IPS-18c (cell line): ENCODE results near the gene ZDHHC9.

Experiments used
- H3K4me3 ChIP-seq: 2 replicates; pipeline ENCODE4 v1.7.0; 2013; ENCODE audit warnings: low read depth, mild to moderate bottlenecking, low read length, moderate library complexity; ENCODE audit not compliant: insufficient read depth
- H3K9me3 ChIP-seq: one replicate; pipeline ENCODE4 v1.6.1; 2013; ENCODE audit warnings: mild to moderate bottlenecking, low read length, moderate library complexity; ENCODE audit not compliant: control insufficient read depth, insufficient read depth

The ZDHHC9 gene

DNA sequence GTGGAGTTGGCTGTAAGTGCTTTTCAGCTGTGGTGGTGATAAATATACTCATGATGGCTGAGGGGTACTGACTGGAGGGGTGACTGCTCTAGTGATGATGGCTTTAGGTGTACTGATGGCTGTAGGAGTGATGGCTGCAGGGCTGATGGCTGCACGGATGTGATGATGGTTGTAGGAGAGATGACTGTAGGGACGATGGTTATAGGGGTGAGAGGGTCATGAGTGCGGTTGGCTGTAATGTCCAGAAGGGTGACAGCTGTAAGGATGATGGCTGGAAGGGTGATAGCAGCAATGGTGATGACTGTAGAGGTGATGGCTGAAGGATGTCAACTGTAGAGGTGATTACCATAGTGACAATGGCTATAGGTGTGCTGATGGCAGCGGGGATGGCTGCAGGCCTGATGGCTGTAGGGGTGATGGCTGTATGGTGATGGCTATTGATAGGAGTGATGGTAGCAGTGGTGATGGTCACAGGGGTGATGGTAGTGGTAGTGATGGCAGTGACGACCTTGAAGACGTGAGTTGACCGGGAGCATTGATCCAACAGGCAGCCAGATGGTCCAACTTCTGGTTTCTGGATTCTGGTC, 64.5 kb downstream of the ZDHHC9 start:
- Histone ChIP-seq H3K4me3 (no peak overlapping the region), H3K9me3 (peaks cover 8% of the 10 kb centered on the region)

DNA sequence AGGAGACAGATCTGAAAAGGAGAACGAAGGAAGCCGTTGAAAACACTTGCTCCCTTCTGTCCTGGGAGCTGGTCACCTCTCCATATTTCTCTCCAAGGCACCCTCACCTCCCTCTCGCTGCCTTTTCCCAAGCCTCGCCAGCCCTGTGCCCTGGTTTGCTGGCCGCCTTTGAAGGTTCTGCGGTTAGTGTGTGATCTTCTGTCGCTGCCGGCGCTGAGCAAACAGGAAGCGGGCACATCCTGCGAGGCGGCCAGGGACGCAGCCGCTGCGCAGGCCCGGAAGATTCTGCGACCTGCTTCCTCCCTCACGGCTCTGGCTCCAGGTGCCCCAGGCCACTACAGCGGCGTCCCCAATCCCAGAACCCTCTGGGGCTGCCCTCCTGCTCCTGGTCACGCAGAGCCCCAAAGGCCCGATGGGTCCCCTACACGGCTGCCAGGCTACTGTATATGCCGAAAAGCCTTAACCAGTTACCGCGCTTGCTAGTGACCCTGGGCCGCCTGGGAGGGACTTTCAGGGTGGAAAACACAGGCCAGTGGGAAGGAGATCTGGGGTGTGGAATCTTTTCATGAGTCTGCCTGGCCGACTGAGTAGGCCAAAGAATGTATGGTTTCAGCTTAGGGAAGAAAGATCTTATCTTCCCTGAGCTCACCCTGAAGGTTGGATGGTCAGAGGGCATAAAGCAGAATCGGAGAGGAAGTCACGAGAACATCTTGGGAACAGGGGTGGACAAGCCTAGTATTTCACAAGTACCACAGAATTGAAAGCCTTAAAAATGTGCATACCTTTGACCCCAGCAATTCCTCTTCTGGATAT, 66.3 kb downstream of the ZDHHC9 start:
- Histone ChIP-seq H3K4me3 (no peak overlapping the region), H3K9me3 (peaks cover 3% of the 10 kb centered on the region)

GRCh38 chrX:129773649-129774458, 69.8 kb downstream of the ZDHHC9 start:
- H3K9me3 ChIP-seq = peaks cover 6% of the 10 kb centered on the region
- no peak overlapping the region for H3K4me3 ChIP-seq

- H3K4me3 ChIP-seq = no peak overlapping the region
- H3K9me3 ChIP-seq = peaks cover 6% of the 10 kb centered on the region
These were observed 70.8 kb downstream of the ZDHHC9 start for GRCh38 chrX:129772796-129773431.

- no peak overlapping the region for H3K4me3 ChIP-seq
These were observed 72.3 kb downstream of the ZDHHC9 start for GRCh38 chrX:129771266-129771995.

GRCh38 chrX:129769467-129770154, 74.1 kb downstream of the ZDHHC9 start:
- Histone ChIP-seq H3K9me3 (peaks cover 11% of the 10 kb centered on the region), H3K4me3 (no peak overlapping the region)

More at GRCh38 chrX:129771266-129771995, 72.3 kb downstream of the ZDHHC9 start:
- H3K9me3 ChIP-seq = peaks cover 14% of the 10 kb centered on the region

GRCh38 chrX:129768586-129769466, 74.9 kb downstream of the ZDHHC9 start:
- no peak overlapping the region for H3K4me3 ChIP-seq
- peaks cover 11% of the 10 kb centered on the region for H3K9me3 ChIP-seq

GRCh38 chrX:129768186-129768585, 75.5 kb downstream of the ZDHHC9 start:
- no peak overlapping the region for H3K4me3 ChIP-seq

GRCh38 chrX:129763666-129764065, 80.0 kb downstream of the ZDHHC9 start:
- Histone ChIP-seq H3K4me3 (no peak overlapping the region), H3K9me3 (peaks cover 14% of the 10 kb centered on the region)

More at GRCh38 chrX:129768186-129768585, 75.5 kb downstream of the ZDHHC9 start:
- peaks cover 11% of the 10 kb centered on the region for H3K9me3 ChIP-seq

DNA sequence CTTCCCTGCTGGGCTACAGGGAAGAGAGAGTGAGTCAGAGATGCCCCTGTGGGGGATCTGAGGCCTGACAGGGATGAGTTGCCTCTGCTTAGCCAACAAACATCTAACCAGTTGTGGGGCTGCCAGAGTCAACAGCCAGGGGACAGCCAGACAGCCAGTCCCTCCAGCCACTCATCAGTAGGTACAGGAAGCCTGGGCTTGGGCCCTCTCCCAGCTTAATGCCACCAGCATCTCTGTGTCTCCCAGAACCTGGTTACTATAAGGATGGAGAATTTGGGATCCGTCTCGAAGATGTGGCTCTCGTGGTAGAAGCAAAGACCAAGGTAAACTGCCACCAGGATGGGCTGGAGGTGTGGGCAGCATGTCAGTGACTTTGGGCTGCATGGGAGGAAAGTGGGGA, 81.2 kb downstream of the ZDHHC9 start:
- Histone ChIP-seq H3K9me3 (peaks cover 10% of the 10 kb centered on the region), H3K4me3 (no peak overlapping the region)

DNA sequence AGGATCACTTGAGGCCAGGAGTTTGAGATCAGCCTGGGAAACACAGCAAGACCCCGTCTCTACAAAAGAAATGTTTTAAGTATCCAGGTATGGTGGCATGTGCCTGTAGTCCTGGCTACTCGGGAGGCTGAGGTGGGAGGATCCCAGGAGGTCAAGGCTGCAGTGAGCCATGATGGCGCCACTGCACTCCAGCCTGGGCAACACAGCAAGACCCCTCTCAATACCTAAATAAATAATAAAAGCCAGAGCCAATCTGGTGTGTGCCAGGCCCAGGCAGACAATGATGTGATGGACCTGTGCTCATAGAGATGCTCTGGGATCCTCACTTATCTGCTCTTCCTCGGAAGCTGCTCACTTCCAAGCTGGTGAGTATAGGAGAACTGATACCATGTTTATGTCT, 82.1 kb downstream of the ZDHHC9 start:
- Histone ChIP-seq H3K9me3 (peaks cover 5% of the 10 kb centered on the region), H3K4me3 (no peak overlapping the region)

DNA sequence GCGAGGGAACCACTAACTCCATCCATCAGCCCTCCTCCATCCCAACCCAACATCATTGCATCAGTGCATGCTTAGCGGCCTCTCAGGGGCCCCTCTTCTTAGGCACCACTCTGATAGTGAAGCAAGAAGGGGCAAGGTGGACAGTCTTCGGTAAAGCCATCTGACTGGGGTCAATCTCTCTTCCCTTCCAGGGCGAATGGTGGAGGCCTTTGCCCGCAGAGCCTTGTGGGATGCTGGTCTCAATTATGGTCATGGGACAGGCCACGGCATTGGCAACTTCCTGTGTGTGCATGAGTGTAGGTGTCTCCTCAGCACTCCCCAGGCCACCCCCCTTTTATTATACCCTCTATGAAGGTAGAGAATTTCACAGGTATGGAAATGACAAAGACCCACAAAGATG, 82.7 kb downstream of the ZDHHC9 start:
- Histone ChIP-seq H3K9me3 (peaks cover 5% of the 10 kb centered on the region), H3K4me3 (no peak overlapping the region)

GRCh38 chrX:129760155-129760554, 83.5 kb downstream of the ZDHHC9 start:
- H3K9me3 ChIP-seq = peaks cover 6% of the 10 kb centered on the region
- no peak overlapping the region for H3K4me3 ChIP-seq

DNA sequence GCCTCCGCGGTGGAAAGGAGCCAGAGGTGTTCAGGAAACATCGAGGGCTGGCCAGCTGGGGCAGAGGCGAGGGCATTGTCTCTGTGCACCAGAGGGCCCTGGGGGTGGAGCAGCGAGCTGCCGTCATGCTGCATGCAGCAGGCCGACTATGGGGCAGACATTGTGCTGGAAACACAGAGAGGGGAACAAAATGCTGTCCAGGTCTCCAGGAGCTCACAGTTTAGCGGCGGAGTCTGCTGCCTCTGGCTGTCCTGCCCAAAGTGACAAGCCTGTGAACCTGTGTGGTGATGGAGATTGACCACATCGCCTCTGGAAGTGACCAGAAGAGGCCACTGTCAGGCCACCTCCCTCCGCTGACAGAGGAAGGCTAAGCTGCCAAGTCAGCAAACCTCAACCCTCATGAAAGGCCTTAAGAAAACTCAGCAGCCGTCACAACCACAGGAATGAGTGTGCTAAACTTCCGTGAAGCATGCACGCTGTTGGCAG, 84.1 kb downstream of the ZDHHC9 start:
- peaks cover 8% of the 10 kb centered on the region for H3K9me3 ChIP-seq

More for the DNA sequence above, 84.1 kb downstream of the ZDHHC9 start:
- no peak overlapping the region for H3K4me3 ChIP-seq
